Gastrocnemius medialis (tissue), 4 donors: ENCODE measurements around the gene FGFR3.

Experiments
- POLR2A ChIP-seq, 2 donors: fragments of 450-650 bp; IDR thresholded peaks; one replicate each; pipeline ENCODE4 v1.6.1; 2017; ENCODE audit warnings: antibody characterized with exemption in 2 of 2, mild to moderate bottlenecking in 2 of 2, moderate library complexity in 2 of 2
- TF ChIP-seq, protein P1 (sequence below), 5 experiments: fragments of 450-650 bp in 3 of 5; fragments of 200-600 bp in 2 of 5; sonication (generic) in 2 of 5; IDR thresholded peaks in 4 of 5; conservative IDR thresholded peaks in 1 of 5; 1 replicate in 4 of 5; 2 replicates in 1 of 5; pipeline ENCODE4 v1.5.1; 2016 to 2019; ENCODE audit warnings: antibody characterized with exemption in 5 of 5, mild to moderate bottlenecking in 3 of 5, moderate library complexity in 3 of 5

DNA sequence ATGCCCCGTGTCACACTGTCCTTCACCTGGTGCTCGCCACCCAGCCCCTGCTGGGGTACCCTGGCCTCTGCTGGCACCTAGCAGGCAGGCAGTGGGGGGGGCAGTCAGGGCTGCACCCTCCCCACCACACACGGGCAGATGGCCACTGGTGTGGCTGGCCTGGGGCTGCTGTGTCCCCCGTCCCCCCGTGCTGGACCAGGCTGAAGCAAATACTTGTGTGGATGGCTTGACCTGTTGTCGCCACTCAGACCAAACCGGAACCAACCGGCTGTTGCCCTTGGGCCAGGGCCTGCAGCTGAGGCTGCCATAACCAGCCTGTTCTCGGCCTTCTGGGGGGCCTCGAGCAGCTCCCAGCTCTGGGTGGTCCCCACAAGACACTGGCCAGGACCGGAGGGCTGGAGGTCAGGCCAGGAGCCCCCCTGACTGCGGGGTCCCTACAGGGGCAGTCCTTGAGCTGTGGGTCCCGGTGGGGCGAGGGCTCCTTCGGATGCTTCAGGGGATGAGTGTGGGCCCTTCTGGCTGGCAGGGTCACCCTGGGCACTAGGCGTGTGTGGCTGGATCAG lies 4.3 kb downstream of the FGFR3 start:
- TF ChIP-seq, protein P1, sequence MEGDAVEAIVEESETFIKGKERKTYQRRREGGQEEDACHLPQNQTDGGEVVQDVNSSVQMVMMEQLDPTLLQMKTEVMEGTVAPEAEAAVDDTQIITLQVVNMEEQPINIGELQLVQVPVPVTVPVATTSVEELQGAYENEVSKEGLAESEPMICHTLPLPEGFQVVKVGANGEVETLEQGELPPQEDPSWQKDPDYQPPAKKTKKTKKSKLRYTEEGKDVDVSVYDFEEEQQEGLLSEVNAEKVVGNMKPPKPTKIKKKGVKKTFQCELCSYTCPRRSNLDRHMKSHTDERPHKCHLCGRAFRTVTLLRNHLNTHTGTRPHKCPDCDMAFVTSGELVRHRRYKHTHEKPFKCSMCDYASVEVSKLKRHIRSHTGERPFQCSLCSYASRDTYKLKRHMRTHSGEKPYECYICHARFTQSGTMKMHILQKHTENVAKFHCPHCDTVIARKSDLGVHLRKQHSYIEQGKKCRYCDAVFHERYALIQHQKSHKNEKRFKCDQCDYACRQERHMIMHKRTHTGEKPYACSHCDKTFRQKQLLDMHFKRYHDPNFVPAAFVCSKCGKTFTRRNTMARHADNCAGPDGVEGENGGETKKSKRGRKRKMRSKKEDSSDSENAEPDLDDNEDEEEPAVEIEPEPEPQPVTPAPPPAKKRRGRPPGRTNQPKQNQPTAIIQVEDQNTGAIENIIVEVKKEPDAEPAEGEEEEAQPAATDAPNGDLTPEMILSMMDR (IDR thresholded peaks at IDR 0.05 in 4 of 5, conservative IDR thresholded peaks at IDR 0.05 in 1 of 5) = no peak
- no peak for TF ChIP-seq POLR2A (IDR thresholded peaks at IDR 0.05)
